AG04450 (cell line): ENCODE measurements around the gene IFNL1. TPM values are rescaled to one million over a fixed set of nuclear protein-coding genes. Genes with fewer than 3 reads are reported as not detected.

ENCODE experiments used
- CTCF ChIA-PET: fragments of 300-600, 350-600 bp; formaldehyde crosslinking; extraction: SDS; loops from one replicate; lab custom pipeline; 2022; ENCODE audit warnings: antibody characterized with exemption, inconsistent platforms; lab: Charles Lee
- POLR2A ChIA-PET: fragments of 350-600 bp; formaldehyde crosslinking; extraction: SDS; loops from one replicate; lab custom pipeline; 2021; ENCODE audit warnings: antibody characterized with exemption, inconsistent platforms; lab: Yijun Ruan, JAX
- DNase-seq: peaks from one replicate; pipeline ENCODE4 v3.0.0-alpha.2; 2011; ENCODE audit warnings: low read depth, low spot score
- H3K27ac ChIP-seq: one replicate; pipeline ENCODE4 v1.5.1; 2012; ENCODE audit warnings: low read depth, low read length, control low read depth
- H3K27me3 ChIP-seq: one replicate; pipeline ENCODE4 v1.6.0; 2012; ENCODE audit warnings: low read length; ENCODE audit not compliant: control insufficient read depth, insufficient read depth
- H3K4me3 ChIP-seq: 2 replicates; pipeline ENCODE4 v1.5.1; 2011; ENCODE audit warnings: mild to moderate bottlenecking, low read depth, low read length, control low read depth
- H3K9me3 ChIP-seq: 2 replicates; pipeline ENCODE4 v1.5.1; 2012; ENCODE audit warnings: low read length; ENCODE audit not compliant: control insufficient read depth, insufficient read depth
- CTCF ChIP-seq: IDR thresholded peaks from 2 replicates; pipeline ENCODE4 v1.5.1; 2011; ENCODE audit warnings: low read depth, low read length, control low read depth, inconsistent platforms
- polyA plus RNA-seq: library from polyadenylated mRNA; depleted of rRNA; stranded (reverse); fragments of >200 nt; gene quantifications from 2 replicates; pipeline ENCODE4 v1.2.3, GENCODE V29; 2011

The IFNL1 gene
- polyA plus RNA-seq, 1 experiment: not detected

GRCh38 chr19:39282021-39282420 lies 14.2 kb upstream of the IFNL1 start:
- Histone ChIP-seq H3K27me3 (peaks cover 3% of the 10 kb centered on the region), H3K4me3 (no peak overlapping the region), H3K27ac (no peak overlapping the region), H3K9me3 (no peaks in the 10 kb centered on the region)
- POLR2A ChIA-PET: interaction anchor here (0.6 kb wide), 1 partner anchor 1288 kb away, joined by 8 read pairs; no protein-coding TSS in a partner anchor
- no peak for TF ChIP-seq CTCF
- no peak for DNase-seq
- CTCF ChIA-PET: no interaction called here

GRCh38 chr19:39284032-39284431 lies 12.2 kb upstream of the IFNL1 start:
- ChIA-PET CTCF (no interaction called here), POLR2A (no interaction called here)
- H3K9me3 ChIP-seq: no peaks in the 10 kb centered on the region

GRCh38 chr19:39293394-39293793 lies 2.8 kb upstream of the IFNL1 start:
- POLR2A ChIA-PET: no interaction called here
- no peak for TF ChIP-seq CTCF
- H3K27ac ChIP-seq: no peak overlapping the region
- no peak for DNase-seq
- CTCF ChIA-PET: no interaction called here
- H3K4me3 ChIP-seq: no peak overlapping the region
- H3K9me3 ChIP-seq: no peaks in the 10 kb centered on the region
- H3K27me3 ChIP-seq: peaks cover 21% of the 10 kb centered on the region

More at GRCh38 chr19:39284032-39284431, 12.2 kb upstream of the IFNL1 start:
- Histone ChIP-seq H3K27me3 (peaks cover 4% of the 10 kb centered on the region), H3K4me3 (no peak overlapping the region), H3K27ac (no peak overlapping the region)
- TF ChIP-seq CTCF: no peak
- DNase-seq: no peak

DNA sequence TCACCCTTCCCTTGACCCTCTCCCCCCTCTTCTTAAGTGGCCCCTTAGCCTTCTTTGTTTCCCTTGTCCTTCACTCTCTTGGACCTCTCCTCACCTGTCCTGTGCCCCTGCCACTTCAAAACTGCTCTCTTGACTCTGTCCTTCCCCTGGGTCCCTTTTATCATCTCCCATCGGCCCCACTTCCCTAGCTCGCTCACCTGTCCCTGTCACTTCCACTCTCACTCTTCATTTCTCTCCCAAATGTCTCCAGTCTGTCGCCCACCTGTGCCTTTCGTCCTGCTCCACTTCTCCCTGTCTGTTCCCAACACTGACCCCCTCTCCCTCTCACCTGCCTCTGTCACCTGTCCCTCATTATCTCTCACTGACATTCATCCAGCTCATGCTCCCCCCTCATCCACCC lies 699 bp downstream of the IFNL1 start:
- no peak for DNase-seq
- CTCF ChIA-PET: no interaction called here

More for the DNA sequence above, 699 bp downstream of the IFNL1 start:
- POLR2A ChIA-PET: no interaction called here
- H3K9me3 ChIP-seq: no peaks in the 10 kb centered on the region
- no peak overlapping the region for H3K4me3 ChIP-seq
- no peak overlapping the region for H3K27ac ChIP-seq
- no peak for TF ChIP-seq CTCF
- H3K27me3 ChIP-seq: peaks cover 16% of the 10 kb centered on the region
